ENCODE data around the gene PTPRH.

The PTPRH gene

DNA sequence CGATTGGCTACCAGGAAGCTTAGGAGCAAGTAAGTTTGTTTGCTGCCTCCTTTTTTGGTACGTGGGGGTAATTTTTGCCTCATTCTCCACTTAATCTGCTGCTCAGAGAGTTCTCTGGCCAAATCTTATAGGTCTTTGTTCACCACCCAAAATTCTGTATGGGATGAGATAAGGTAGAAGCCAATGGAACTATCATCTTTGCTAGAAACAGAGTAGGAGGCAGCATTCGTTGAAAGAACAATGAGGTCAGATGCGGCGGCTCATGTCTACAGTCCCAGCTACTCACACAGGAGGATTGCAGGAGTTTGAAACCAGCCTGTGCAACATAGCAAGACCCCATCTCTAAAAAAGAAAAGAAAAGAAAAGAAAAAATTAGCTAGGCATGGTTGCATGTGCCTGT lies 37.9 kb downstream of the PTPRH start:
- TF ChIP-seq, protein P1, sequence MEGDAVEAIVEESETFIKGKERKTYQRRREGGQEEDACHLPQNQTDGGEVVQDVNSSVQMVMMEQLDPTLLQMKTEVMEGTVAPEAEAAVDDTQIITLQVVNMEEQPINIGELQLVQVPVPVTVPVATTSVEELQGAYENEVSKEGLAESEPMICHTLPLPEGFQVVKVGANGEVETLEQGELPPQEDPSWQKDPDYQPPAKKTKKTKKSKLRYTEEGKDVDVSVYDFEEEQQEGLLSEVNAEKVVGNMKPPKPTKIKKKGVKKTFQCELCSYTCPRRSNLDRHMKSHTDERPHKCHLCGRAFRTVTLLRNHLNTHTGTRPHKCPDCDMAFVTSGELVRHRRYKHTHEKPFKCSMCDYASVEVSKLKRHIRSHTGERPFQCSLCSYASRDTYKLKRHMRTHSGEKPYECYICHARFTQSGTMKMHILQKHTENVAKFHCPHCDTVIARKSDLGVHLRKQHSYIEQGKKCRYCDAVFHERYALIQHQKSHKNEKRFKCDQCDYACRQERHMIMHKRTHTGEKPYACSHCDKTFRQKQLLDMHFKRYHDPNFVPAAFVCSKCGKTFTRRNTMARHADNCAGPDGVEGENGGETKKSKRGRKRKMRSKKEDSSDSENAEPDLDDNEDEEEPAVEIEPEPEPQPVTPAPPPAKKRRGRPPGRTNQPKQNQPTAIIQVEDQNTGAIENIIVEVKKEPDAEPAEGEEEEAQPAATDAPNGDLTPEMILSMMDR (IDR thresholded peaks at IDR 0.05), result no peak

DNA sequence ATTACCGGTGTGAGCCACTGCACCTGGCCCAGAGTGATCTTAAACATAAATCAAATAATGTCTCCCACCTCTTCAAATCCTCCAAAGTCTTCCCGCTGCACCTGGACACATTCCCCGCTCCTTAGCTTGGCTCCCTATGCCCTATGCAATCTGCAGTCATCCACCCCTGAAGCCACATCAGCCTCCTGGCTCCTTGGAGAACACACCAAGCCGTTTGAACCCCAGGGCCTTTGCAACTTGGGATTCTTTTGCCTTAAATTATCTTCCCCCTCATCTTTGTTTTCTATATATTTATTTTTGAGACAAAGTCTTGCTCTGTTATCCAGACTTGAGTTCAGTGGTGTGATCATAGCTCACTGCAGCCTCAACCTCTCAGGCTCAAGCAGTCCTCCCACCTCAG lies 40.2 kb downstream of the PTPRH start:
- TF ChIP-seq, protein P1 (IDR thresholded peaks at IDR 0.05), result no peak

DNA sequence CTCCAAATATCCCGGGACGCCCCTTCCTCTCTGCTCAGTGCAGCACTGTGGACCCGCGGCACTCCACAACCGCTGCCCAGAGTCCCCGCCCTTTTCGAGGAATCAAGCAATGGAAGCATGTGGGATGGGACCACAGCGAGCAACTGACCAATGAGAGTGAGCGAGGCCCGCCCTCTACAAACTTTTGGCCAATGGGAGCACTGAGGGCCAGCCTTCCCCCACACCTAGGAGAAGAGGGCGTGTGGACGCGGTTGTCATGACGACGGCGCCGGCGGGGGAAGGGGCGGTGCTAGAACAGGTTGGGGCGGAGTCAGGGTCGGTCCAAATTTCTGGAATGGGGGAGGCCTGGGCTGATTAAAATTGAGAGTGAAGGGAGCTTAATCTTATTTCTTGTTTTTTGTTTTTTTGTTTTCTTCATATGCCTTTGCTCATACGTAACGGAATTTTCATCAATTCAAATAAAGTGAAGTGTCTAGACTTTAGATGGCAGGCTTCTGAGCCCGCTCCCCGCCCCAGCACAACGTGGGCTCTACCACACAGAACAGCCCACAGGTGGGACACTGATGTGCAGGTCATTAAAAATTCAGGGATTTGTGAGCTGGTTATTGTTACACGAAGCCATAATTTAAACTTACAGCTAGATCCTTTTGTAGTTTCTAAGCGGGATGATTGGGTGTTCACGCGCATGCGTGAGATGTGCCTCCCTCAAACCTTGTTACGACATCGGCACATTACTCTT lies 42.6 kb downstream of the PTPRH start, which contains the start of gene DNAAF3:
DNAAF3 (minus strand) TSS at position 84 of the 739 bp plus-strand sequence. CDS start 200 bp downstream, outside the sequence.
- TF ChIP-seq, protein P1 (IDR thresholded peaks at IDR 0.05), result no peak

DNA sequence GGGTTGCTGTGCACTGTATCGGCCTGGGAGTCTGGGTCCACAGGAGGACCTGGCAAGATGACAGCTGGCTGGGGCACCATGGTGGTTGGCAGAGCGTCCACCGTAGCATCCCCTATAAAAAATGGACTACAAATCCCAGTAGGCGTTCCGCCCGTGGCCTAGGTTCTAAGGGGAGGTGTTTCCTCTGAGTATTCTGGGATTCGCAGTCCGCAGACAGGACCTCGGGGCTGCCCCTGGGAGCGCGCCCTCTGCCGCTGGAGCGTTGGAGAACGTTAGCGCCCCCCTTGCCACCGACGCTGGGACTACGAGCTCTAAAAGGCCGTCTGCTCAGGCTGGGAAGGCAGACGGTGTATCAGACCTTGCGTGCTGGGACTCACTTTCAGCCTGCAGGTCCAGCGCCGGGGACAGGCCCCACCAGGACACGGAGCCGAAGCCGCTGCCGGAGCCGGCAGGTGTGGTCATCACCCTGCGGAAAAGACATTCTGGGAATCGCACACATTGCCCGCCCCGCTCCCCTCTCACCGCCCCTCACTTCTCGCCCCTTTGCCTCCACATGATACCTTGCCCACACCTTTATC lies 43.3 kb downstream of the PTPRH start:
- TF ChIP-seq, protein P1 (IDR thresholded peaks at IDR 0.05), result peak; percentile 79

DNA sequence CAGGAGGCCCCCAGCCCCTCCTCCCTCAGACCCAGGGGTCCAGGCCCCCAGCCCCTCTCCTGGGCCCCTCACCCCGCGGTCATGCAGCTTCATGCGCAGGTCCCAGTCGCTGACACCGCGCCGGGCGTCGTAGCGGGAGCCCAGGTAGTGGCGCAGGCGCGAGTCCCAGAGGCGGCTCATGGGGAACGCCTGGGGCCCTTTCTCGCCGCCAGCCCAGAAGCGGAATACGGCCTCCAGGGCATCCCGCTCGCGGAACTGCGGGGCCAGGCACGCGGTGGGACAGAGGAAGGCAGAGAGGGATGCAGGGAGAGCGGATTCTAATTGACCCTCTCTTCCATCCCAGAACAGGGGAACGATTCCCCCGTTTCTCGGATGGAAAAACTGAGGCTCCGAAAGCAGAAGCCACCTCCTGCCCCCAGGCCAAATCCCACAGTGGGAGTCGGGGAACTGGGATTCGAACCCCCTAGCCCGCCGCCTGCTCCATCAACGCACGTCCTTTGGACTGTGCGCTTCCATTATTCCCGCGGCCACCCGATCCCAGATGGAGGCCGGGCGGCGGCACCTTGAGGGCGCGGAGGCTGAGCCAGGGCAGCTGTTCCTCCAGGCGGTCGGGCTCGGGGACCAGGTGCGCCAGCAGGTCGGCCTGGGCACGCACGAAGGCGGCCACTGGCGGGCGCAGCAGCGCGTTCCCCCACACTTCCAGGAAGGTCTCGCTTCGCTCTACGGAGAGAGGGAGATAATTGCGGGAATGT lies 47.6 kb downstream of the PTPRH start:
- TF ChIP-seq, protein P1 (IDR thresholded peaks at IDR 0.05), result no peak

DNA sequence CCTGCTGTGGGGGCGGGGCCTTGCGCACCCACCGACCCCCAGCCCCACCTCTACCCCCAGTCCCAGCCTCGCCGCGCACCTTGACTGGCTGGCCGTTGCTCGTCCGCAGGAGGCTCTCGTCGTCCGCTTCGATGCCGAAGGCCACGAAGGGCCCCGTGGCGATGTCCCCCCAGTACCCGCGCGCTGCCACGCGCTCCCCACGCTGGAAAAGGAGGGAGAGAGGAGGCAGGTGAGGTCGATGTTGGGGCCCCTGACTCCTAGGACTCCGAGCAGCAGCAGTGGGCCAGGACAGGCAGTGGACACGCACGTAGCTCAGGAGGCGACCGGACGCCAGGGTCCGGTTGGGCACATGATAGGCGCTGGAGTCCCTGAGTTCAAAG lies 48.3 kb downstream of the PTPRH start:
- TF ChIP-seq, protein P1 (IDR thresholded peaks at IDR 0.05), result no peak

DNA sequence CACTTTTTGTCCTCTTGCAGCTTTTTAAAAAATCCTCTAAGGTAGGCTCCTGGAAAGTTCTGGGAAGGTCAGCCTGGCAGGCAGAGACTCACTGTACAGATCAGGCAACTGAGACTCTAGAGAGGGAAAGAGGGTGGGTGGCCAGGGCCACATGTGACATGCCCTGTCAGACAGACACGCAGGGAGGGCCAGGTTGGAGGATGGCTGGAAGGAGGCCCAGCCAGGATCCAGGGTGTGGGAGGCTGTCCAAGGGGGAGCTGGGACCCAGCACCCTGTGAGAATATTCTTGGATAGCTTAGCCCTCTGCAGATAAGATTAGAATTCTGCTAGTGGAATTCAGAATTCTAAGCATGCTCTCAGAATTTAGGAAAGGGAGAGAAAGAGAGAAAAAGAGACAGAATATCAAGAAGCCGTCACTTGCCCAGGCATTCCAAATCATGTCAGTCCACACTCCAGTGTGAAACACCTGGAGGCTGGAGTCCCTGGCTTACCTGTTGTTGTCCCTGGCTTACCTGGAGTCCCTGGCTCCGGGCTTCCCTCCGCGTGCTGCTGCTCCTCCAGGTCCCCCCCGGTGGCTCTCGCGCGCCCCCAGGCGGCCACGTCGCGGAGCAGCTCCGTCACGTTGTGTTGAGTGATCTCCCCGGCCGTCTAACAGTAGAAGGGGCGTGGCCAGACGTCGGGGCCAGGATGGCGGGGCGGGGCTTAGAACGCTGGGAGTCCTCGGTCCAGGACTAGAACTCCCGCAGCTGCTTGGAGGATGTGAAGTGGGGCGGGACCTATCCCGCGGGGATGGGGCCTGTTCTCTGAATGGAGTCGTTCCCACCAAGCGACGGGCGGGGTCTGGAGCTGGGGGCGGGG lies 48.9 kb downstream of the PTPRH start:
- TF ChIP-seq, protein P1 (IDR thresholded peaks at IDR 0.05), result peak; percentile 87
